Activated CD4-positive, alpha-beta T cell treated with anti-CD3 and anti-CD28 coated beads for 36 hours (primary cell): ENCODE measurements around the gene PPP1R12B. TPM values are rescaled to one million over a fixed set of nuclear protein-coding genes. Genes with fewer than 3 reads are reported as not detected.
"Not testable (repeated sequence)": the region's sequence is repeated elsewhere in the genome, so short reads cannot be mapped to it uniquely, and the experiment has no call there.

Experiments used
- ATAC-seq: fragments of 200-7000 bp; cut with Tn5 transposase; one replicate; pipeline ENCODE4 v1.10.0; 2021; ENCODE audit warnings: mild to moderate bottlenecking, moderate library complexity
- CTCF ChIA-PET: fragments of 350-600 bp; sonication (Branson Sonifier 250); formaldehyde crosslinking; loops from one replicate; lab custom pipeline; 2021; ENCODE audit warnings: antibody characterized with exemption; lab: Charles Lee
- POLR2A ChIA-PET: fragments of 350-600 bp; sonication (Branson Sonifier 250); formaldehyde crosslinking; loops from one replicate; lab custom pipeline; 2021; ENCODE audit warnings: antibody characterized with exemption, inconsistent platforms; lab: Charles Lee
- DNase-seq: peaks from one replicate; pipeline ENCODE4 v3.0.0-alpha.2; 2020
- H3K27ac Mint-ChIP-seq: one replicate; pipeline ENCODE4 v1.8.0; 2021; ENCODE audit warnings: mixed read lengths
- H3K27me3 Mint-ChIP-seq: one replicate; pipeline ENCODE4 v1.8.0; 2021; ENCODE audit warnings: mixed read lengths
- H3K36me3 Mint-ChIP-seq: one replicate; pipeline ENCODE4 v1.8.0; 2021; ENCODE audit warnings: low read depth, mixed read lengths
- H3K4me1 Mint-ChIP-seq: one replicate; pipeline ENCODE4 v1.8.0; 2021; ENCODE audit warnings: mixed read lengths
- H3K4me3 Mint-ChIP-seq: one replicate; pipeline ENCODE4 v1.8.0; 2021; ENCODE audit warnings: mild to moderate bottlenecking, moderate library complexity, mixed read lengths
- H3K9me3 Mint-ChIP-seq: one replicate; pipeline ENCODE4 v1.8.0; 2021; ENCODE audit warnings: low read depth, mixed read lengths
- intact Hi-C, 2 experiments: fragments of 100-400 bp; cut with DNase I in 1 of 2; cut with micrococcal nuclease in 1 of 2; formaldehyde crosslinking; loops; one replicate each; pipeline versions ENCODE4 v1.14.2 to v1.15.1; 2022 to 2024; cut with DNase I, micrococcal nuclease
- total RNA-seq, 2 experiments: library from RNA; stranded (reverse); gene quantifications; one replicate each; pipeline ENCODE4 v1.2.3, GENCODE V29; 2021

The PPP1R12B gene
- total RNA-seq, 2 experiments from 2014 or later = 10.3 to 13.2 TPM

GRCh38 chr1:202469123-202469522 is 120.6 kb downstream of the PPP1R12B start:
- intact Hi-C loops = loop anchor here (10.0 kb wide), 2 partner anchors 124 to 136 kb away; partner anchors contain the start of genes PPP1R12B (in 1 of the 2) and UBE2T (in 1 of the 2)
- H3K9me3 Mint-ChIP-seq, DNase-seq, H3K36me3 Mint-ChIP-seq, H3K27ac Mint-ChIP-seq, H3K27me3 Mint-ChIP-seq, H3K4me3 Mint-ChIP-seq, ATAC-seq, POLR2A ChIA-PET, H3K4me1 Mint-ChIP-seq, CTCF ChIA-PET: not testable (repeated sequence)

GRCh38 chr1:202471246-202471645 is 122.7 kb downstream of the PPP1R12B start:
- Mint-ChIP-seq H3K4me1 (no peaks in the 10 kb centered on the region), H3K9me3 (no peaks in the 10 kb centered on the region), H3K27ac (no peak overlapping the region), H3K36me3 (peaks cover 5% of the 10 kb centered on the region), H3K4me3 (no peak overlapping the region), H3K27me3 (no peaks in the 10 kb centered on the region)
- DNase-seq (no peak), ATAC-seq (no peak)
- intact Hi-C loops = no loop called here
- POLR2A ChIA-PET = no interaction called here
- CTCF ChIA-PET = no interaction called here

- CTCF ChIA-PET, H3K36me3 Mint-ChIP-seq, H3K27me3 Mint-ChIP-seq, H3K9me3 Mint-ChIP-seq, H3K27ac Mint-ChIP-seq, POLR2A ChIA-PET, H3K4me1 Mint-ChIP-seq, ATAC-seq, DNase-seq, intact Hi-C loops, H3K4me3 Mint-ChIP-seq: not testable (repeated sequence)
These were observed 124.0 kb downstream of the PPP1R12B start for GRCh38 chr1:202472347-202473124.

GRCh38 chr1:202473266-202474045 is 125.0 kb downstream of the PPP1R12B start:
- ATAC-seq, POLR2A ChIA-PET, intact Hi-C loops, H3K9me3 Mint-ChIP-seq, H3K36me3 Mint-ChIP-seq, H3K27me3 Mint-ChIP-seq, DNase-seq, H3K27ac Mint-ChIP-seq, H3K4me3 Mint-ChIP-seq, H3K4me1 Mint-ChIP-seq: not testable (repeated sequence)
- CTCF ChIA-PET = interaction anchor here (0.9 kb wide), 1 partner anchor 127 kb away, joined by 6 read pairs; no protein-coding TSS in a partner anchor

- H3K36me3 Mint-ChIP-seq, CTCF ChIA-PET, POLR2A ChIA-PET, DNase-seq, ATAC-seq, H3K27ac Mint-ChIP-seq, H3K9me3 Mint-ChIP-seq, H3K27me3 Mint-ChIP-seq, H3K4me3 Mint-ChIP-seq: not testable (repeated sequence)
- peaks cover 13% of the 10 kb centered on the region for H3K4me1 Mint-ChIP-seq
- intact Hi-C loops = loop anchor here in 1 of 2 experiments (10.0 kb wide), 1 partner anchor 145 kb away; no protein-coding TSS in a partner anchor
These were observed 131.2 kb downstream of the PPP1R12B start for GRCh38 chr1:202479661-202480060.

- H3K4me3 Mint-ChIP-seq, H3K27me3 Mint-ChIP-seq, H3K27ac Mint-ChIP-seq, POLR2A ChIA-PET, CTCF ChIA-PET, H3K9me3 Mint-ChIP-seq, DNase-seq, ATAC-seq: not testable (repeated sequence)
- intact Hi-C loops = loop anchor here in 1 of 2 experiments (10.0 kb wide), 1 partner anchor 144 kb away; no protein-coding TSS in a partner anchor
- Mint-ChIP-seq H3K36me3 (peaks cover 13% of the 10 kb centered on the region), H3K4me1 (peaks cover 13% of the 10 kb centered on the region)
These were observed 132.1 kb downstream of the PPP1R12B start for GRCh38 chr1:202480640-202481039.

- H3K9me3 Mint-ChIP-seq, POLR2A ChIA-PET, CTCF ChIA-PET, H3K4me3 Mint-ChIP-seq, H3K27me3 Mint-ChIP-seq, ATAC-seq, H3K27ac Mint-ChIP-seq, DNase-seq: not testable (repeated sequence)
- Mint-ChIP-seq H3K36me3 (peaks cover 16% of the 10 kb centered on the region), H3K4me1 (peaks cover 17% of the 10 kb centered on the region)
- intact Hi-C loops = loop anchor here in 1 of 2 experiments (10.0 kb wide), 1 partner anchor 141 kb away; no protein-coding TSS in a partner anchor
These were observed 134.9 kb downstream of the PPP1R12B start for GRCh38 chr1:202483362-202483761.

GRCh38 chr1:202484032-202484431 is 135.5 kb downstream of the PPP1R12B start:
- H3K9me3 Mint-ChIP-seq, H3K27ac Mint-ChIP-seq, ATAC-seq, CTCF ChIA-PET, DNase-seq, H3K4me3 Mint-ChIP-seq, POLR2A ChIA-PET, H3K27me3 Mint-ChIP-seq: not testable (repeated sequence)
- H3K36me3 Mint-ChIP-seq = peaks cover 23% of the 10 kb centered on the region
- H3K4me1 Mint-ChIP-seq = peaks cover 21% of the 10 kb centered on the region
- intact Hi-C loops = loop anchor here in 1 of 2 experiments (10.0 kb wide), 1 partner anchor 141 kb away; no protein-coding TSS in a partner anchor

- POLR2A ChIA-PET, DNase-seq, H3K4me3 Mint-ChIP-seq, ATAC-seq, CTCF ChIA-PET, H3K27me3 Mint-ChIP-seq, H3K27ac Mint-ChIP-seq, H3K9me3 Mint-ChIP-seq: not testable (repeated sequence)
- Mint-ChIP-seq H3K36me3 (peaks cover 25% of the 10 kb centered on the region), H3K4me1 (peaks cover 21% of the 10 kb centered on the region)
- intact Hi-C loops = loop anchor here in 1 of 2 experiments (10.0 kb wide), 1 partner anchor 140 kb away; no protein-coding TSS in a partner anchor
These were observed 136.3 kb downstream of the PPP1R12B start for GRCh38 chr1:202484820-202485219.

- H3K27ac Mint-ChIP-seq, H3K27me3 Mint-ChIP-seq, H3K4me3 Mint-ChIP-seq, POLR2A ChIA-PET, H3K9me3 Mint-ChIP-seq: not testable (repeated sequence)
- H3K4me1 Mint-ChIP-seq = peaks cover 19% of the 10 kb centered on the region
- H3K36me3 Mint-ChIP-seq = peaks cover 28% of the 10 kb centered on the region
- CTCF ChIA-PET = interaction anchor here (1.2 kb wide), 1 partner anchor 83 kb away, joined by 3 read pairs; no protein-coding TSS in a partner anchor
- DNase-seq = peak; percentile 14
- ATAC-seq = peak; percentile 83
- intact Hi-C loops = loop anchor here in 1 of 2 experiments (10.0 kb wide), 1 partner anchor 137 kb away; no protein-coding TSS in a partner anchor
These were observed 139.7 kb downstream of the PPP1R12B start for GRCh38 chr1:202488178-202488649.

- CTCF ChIA-PET = interaction anchor here (1.2 kb wide), 1 partner anchor 82 kb away, joined by 3 read pairs; no protein-coding TSS in a partner anchor
- H3K4me3 Mint-ChIP-seq, POLR2A ChIA-PET, ATAC-seq, H3K27me3 Mint-ChIP-seq, H3K9me3 Mint-ChIP-seq, DNase-seq, H3K27ac Mint-ChIP-seq: not testable (repeated sequence)
- Mint-ChIP-seq H3K4me1 (peaks cover 10% of the 10 kb centered on the region), H3K36me3 (peaks cover 25% of the 10 kb centered on the region)
- intact Hi-C loops = loop anchor here in 1 of 2 experiments (10.0 kb wide), 1 partner anchor 136 kb away; no protein-coding TSS in a partner anchor
These were observed 140.6 kb downstream of the PPP1R12B start for GRCh38 chr1:202489101-202489500.
